HG03460 (cell line): Measurements from ENCODE around the gene WBP11.
A peak's percentile ranks its signal among the peaks of the same experiment; 100 is the strongest.

Experiments used
- ATAC-seq: cut with Tn5 transposase; IDR thresholded peaks from one replicate; pipeline ENCODE4 v1.9.1; 2021; ENCODE audit not compliant: unreplicated experiment

Gene WBP11

DNA sequence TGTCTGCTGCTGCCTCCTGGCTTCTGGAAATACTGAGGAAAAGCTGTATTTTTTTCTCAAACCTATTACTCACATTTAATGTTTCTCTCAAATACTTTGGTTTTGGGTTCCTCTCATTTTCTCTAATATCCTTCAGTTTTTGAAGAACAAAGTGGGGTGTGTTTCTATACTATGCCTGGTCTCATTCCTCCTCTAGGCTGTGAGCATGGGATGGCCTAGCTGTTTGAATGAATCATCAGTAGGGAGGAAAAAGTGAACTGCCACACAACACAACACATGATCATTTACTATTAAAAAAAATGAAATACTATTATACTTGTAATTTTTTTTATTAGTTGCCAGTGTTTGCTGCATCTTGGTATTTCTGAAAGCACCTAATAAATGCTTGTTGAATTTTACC is 22.0 kb upstream of the WBP11 start:
- no peak for ATAC-seq

DNA sequence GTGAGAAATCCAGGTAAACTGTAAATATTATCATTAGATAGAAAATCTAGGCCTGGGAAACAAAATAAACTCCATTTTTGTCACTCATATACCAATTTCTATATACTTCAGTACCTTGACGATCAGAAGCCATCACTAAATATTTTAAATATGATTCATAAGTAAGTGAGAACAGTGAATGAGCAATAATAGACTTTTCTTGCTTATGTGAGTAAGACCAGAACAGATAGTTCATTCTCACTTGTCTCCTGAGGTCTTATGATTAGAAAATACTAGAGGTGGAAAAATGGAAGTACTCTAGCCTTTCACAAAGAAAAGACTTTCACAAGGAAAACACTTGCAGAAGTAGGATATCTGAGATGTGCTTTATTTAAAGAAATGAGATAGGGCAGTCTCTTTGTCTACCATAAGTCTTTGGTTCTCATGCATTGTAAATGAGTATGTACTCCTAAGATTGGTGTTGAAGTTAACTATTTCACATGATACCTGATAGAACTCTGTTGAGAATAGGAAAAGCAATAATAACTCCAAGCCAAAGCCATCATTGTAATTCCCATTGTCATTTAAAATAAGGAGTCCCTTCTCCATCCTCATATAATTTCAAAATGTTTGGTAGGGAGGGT is 20.8 kb upstream of the WBP11 start:
- ATAC-seq, result no peak

DNA sequence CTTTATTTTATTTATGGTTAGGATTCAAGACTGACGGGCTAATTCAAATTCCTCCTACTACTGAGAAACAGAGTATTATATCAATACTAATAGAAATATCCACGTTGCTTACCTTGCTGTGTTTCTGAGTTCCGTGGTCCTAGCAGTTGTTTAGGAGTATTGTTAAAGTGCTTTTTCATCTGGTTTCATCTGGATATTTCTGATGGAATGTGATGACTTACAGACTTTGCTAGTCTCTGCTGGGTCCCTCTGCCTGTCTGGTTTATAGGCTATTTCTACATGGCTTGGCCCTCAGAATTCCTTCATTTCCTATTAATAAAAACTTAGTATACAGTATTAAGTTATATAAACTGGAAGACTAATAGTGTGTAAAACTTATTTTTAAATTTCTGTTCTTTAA is 10.7 kb upstream of the WBP11 start, which contains the start of gene SMCO3:
TSS of gene SMCO3 (minus strand) at position 169 of the 400 bp plus-strand sequence. CDS start 7,502 bp downstream, outside the sequence.
- ATAC-seq, result no peak

DNA sequence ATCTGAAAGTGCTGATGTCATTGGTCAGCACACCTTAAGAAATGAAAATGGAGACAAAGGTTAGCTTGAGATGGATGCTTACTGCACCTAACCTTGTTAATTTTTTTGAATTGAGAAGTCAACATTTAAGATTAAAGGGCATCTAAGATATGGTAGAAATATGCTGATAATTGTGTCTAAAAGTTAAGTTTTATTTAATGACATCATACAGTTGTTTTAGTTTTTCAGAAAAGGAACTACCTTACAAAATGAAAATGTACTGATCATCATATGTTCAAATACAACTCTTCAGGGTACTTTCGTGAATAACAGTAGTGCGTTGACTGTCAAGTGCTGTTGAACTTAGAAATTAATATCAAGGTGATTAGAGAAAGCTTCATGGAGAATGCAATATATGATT is 8.2 kb upstream of the WBP11 start:
- ATAC-seq, result no peak

DNA sequence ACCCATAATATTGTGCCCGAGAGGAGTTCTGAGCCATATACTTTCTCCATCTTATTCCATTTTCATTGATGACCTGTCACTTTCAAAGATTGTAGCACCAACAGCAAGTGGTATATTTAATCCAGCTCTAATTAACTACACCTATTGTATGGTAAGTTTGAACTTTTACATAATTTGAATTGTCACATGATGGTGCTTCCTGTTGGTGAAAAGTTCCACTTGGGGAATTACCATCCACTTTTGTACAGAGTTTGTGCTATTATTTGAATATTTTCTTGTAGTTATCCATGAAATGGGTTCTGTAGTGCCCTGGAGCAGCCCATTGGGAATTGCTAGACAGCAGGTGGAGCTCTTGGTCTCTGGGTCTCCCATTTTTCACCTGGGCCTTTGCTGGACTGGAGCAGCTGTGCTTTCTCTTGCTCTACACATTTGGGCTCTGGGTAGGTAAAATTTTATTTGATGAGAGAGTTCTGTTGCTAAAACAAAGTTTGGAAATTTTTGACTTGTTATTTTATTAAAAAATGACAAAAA is 7.7 kb upstream of the WBP11 start:
- no peak for ATAC-seq

DNA sequence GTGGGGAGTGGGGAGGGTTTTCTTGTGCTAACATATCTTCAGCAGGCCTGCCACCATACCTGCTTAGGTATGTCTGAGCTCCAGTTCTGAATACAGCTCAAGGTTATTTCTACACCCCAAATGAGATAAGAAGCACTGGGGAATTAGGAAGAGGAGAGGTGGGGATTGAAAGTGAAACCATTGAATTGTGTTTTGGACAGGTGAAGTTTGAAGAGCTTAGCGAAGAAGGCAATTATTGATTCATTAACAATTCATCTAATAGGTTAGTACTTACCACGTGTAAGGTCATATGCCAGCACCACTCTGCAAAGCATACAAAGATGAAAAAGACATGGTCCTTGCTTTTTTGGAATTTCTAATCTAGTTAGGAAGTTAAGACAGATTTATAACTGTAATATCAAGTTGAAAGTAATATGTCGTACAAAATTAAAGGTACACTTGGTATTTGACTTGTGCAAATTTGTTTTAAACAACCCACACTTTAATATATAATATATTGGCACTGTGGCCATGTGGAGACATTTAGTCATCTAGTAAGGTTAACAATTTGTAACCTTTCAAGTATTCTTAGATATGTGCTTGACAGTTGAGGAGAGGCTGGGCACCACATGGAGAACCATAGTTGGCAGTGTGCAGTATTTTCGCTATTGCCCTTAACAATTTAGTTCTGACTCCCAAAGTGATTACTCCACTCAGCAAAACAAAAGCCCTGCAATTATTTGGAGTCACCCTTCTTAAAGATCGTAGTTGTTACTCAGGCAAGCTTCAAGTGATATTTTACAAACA is 7.1 kb upstream of the WBP11 start:
- no peak for ATAC-seq

DNA sequence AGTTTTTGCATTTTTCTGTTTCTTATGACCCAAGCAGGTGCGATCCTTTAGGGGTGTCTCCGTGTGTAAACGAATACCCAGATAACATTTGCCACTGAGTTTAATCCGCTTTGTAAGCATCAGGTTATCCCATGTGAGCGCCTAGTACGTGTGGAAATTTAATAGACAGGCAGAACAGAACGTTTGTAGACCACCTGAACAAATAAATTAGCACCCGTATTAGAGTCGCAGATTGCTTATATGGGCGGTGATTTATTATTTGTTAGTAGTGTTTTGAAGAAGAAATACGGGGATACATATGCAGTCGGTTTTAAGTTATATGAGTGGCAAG is 517 bp upstream of the WBP11 start:
- peak; percentile 11 for ATAC-seq

DNA sequence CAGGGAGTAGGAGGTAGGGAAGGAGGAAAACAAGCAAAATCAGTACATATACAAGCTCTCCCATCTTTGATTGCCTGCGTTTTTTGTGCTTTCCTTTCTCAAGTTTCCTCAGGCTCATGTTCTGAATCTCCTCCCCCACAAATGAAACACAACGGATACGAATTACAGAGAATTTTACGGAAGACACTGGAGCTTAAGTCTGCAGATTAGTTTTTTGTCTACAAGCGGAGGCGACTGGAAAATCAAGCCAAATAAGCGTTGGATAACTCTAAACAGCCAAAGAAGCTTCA is 612 bp downstream of the WBP11 start:
- ATAC-seq, result no peak

DNA sequence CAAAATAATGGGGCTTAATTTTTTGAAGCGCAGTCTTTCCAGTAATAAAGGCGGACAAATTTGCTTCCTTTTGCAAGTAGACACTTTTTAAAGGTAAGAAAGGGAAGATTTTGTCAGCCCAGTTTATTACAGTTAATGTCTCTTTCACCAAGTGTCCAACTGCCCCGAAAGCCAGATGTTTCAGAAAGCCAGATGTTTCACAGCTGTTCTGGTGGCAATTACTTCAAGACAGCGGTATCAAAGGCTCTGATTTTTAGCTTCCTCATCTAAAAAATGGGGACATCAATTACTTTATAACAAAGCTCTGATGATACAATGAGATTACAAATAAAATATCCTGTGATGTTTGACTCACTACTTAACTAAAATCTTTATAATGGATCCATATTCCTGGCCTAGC is 1.0 kb downstream of the WBP11 start:
- no peak for ATAC-seq

DNA sequence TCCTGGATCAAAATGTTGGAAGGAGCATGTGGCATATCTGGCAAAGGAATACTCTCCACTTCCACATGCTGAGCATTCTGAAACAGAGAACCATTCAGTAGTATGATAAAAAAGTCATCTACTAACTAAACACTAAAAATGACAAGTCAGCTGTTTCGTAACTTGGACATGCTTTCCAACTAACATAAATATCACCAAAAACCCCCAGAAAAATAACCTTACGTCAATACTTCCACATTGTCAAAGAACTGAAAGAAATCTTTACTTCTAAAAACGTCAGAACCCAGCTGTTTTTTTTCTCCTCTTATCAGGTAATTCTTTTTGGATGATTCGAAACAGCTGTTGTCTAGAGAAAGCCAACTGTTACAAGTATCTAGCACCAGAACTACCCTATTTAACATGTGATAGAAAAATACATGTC is 8.2 kb downstream of the WBP11 start:
- ATAC-seq, result no peak

DNA sequence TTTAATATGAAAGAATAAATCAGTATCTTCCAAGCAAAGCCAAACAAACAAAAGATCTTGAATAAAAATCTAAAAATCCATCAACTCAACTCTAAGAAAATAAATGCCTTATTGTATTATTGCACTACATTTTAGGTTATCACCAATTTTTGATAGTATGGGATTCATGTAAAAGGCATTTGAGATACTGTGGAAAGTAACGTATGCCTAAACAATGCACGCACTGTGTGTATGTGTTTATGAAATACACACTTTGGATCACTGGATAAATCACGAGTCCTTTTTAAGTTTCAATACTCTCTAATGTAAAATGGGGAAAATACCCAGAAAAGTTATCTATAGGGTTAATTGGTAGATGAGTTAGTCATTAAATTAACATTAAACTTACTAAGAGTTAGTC is 17.7 kb downstream of the WBP11 start:
- no peak for ATAC-seq

DNA sequence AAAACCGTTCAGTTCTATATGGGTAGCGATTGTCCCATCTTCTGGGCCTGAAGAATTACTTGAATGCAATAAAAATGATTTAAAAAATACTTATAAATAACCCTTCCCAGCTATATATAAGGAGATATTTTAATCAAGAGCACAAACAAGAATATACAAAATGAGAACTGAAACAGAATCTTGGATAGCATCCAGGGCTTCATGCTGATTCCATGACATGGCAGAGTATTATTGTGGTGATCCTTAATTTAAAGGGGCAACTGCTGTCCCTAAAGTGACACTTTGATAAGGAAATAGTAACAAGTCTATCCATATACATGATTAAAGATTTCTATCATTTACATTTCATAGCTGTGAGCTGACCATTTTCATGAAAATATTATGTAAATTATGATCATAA is 18.8 kb downstream of the WBP11 start:
- ATAC-seq, result no peak

DNA sequence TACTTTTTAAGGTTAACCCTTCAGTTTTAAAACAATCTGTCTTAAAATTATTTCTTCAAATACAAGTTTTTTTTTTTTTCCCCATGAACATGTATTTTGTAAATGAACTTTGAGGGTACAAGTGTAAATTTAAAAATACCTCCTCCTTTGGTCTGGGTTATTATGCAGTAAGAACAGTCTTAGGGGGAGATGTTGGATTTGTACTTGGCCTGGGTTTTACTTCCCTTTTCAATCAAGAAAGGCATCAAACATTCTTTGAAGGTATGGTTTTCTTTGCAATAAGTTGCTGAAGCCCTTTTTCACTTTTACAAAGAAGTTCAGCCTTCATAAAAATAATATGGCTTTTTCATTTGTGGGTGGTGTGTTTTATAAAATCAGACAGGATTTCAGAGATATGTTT is 20.5 kb downstream of the WBP11 start:
- ATAC-seq, result no peak

DNA sequence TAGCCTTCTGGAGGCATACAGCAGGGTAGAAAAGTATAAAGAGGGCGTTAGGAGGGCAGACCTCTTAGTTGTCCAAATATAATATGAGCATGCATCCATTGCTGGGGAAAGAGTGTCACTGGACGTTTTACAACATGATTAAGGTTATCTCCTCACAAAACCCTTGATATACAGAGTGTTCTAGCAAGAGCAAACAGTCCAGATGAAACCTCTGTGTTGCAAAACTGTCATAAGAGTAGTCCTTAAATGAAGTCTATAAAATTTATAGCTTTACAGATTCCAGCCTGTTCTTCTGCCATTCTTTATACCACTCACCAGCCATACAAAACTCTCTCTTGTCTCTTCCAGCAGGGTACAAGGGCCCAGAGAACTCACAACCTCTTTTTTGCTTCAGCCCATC is 21.7 kb downstream of the WBP11 start:
- no peak for ATAC-seq

DNA sequence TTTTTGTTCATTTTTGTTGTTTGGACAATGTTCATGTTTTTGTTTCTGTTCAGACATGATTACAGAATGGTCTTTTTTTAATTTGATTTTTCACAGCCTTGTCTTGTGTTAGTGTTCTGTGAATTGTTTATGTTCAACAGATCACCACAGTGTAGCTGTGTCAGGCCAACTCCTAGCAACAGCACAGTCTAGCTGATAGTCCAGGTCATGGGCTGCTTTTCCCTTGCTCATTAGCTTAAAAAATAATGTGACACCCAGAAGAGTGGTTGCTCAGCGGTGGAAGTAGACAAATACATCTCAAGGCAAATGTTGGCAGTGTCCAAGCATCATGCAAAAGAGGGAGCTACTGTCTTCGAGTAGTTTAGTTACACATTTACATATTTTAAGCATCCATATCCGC is 22.4 kb downstream of the WBP11 start:
- ATAC-seq, result no peak

DNA sequence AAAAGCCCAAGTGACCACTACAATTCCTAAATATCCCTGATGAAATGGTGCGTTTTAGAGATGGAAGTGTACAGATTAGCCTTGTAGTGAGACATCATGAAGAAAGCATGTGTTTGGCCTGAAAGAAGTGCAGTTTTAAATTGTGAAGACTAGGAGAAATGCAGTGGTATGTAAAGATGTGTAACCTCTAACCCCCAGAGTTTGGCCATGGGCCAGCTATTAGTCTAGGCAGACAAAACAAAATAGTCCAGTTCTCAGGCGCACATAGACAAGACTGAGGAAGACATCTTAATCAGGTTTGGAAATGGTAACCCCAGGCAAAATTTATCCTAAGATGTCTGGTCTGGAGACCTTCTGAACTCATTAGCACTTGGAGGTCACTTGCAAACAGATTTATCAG is 23.4 kb downstream of the WBP11 start:
- no peak for ATAC-seq

DNA sequence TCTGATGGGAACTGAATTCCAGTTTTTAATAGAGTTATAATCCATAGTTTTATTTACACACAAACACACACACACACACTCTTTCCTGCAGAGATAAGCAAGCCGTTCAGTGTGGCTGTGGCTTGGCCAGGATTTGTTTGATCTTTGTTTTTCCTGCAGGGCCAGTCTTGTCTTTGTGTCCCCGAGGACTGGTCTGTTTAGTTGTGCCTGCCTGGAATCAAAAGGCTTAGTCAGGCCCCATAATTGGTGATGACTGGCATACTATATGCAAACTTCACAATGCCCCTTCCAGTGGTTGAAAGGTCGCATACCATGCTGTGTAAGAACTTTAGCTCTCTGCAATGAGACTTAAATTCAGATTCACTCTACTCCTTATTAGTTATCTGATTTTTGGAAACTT is 26.0 kb downstream of the WBP11 start:
- no peak for ATAC-seq

DNA sequence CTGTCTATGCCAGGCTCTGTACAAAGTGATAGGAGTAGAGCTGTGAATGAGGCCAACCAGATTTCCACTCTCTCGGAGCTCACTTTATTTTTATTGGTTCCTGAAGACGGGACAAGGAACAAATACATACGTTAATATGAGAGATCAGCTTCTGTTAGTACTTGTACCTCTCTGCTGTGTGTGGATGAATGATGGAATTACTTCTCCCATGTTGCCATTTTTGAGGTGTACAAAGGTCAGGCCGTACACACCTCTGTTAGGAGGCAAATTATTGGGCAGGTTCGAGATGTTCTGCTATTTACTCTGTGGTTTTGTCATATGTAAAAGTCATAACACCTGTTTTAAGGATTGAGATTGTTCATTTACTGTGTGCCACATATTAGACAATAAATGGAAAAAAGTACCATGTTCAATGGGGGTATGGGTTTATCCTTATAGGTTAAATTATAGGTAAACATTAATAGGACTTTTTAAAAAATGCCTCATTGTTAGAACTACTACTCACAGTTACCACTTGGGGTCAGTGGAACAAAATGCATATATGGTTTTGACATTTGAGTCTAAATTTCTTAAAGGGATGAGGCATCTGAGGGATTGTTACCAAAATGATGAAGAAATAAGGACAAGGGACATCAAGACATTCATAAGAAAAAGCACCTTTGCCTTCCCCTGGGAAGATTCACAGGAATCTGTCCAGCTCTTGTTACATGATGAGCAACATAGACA is 26.9 kb downstream of the WBP11 start:
- no peak for ATAC-seq

DNA sequence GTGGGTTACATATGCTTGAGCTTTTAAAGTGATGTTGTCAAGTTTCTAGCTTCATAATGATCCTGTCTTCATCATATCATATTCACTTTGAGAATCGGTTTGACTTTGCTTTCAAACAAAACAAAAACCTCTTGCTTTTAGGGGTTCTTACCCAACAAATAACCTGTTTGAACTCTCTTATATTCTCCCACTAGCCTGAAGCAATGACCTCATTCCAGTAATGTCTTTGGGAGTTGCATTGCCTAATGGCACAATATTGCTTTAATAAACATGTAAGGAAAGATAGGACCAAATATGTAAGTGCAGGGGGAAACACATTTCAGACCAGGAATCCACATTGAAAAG is 27.7 kb downstream of the WBP11 start:
- ATAC-seq, result no peak

DNA sequence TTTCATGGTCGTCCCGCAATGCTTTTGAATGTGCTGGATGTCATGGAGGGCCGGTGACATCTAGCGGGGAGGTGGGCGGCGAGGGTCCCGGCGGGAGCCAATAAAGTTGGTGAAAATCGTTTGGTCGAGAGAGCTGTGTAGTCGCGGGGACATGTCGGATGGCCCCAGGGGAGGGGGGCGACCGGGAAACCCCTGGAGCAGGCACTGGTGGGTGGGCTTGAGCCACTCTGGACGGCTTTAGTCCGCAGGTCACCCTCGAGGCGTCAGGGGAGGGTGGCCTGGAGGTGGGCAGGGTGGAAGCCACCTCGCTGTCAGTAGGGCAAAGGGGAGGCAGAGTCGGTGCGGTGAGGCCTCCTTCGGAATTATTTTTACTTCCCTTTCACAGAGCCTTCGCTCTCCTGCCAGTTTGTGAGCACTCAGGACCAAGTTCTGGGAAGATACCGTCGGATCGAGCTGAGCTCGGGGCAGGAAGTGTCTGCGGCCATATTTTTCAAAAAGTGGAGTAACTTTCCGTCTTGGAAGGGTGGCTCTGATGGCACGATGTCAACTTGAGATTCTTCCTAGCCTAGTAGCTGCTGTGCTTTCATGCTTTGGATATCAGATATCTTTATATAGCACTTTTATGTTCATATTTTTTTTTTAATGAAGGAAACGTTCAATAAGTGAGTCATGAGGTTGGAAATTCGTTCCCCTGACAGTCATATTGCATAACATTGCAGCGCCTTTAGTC is 28.2 kb downstream of the WBP11 start:
- ATAC-seq, result no peak

DNA sequence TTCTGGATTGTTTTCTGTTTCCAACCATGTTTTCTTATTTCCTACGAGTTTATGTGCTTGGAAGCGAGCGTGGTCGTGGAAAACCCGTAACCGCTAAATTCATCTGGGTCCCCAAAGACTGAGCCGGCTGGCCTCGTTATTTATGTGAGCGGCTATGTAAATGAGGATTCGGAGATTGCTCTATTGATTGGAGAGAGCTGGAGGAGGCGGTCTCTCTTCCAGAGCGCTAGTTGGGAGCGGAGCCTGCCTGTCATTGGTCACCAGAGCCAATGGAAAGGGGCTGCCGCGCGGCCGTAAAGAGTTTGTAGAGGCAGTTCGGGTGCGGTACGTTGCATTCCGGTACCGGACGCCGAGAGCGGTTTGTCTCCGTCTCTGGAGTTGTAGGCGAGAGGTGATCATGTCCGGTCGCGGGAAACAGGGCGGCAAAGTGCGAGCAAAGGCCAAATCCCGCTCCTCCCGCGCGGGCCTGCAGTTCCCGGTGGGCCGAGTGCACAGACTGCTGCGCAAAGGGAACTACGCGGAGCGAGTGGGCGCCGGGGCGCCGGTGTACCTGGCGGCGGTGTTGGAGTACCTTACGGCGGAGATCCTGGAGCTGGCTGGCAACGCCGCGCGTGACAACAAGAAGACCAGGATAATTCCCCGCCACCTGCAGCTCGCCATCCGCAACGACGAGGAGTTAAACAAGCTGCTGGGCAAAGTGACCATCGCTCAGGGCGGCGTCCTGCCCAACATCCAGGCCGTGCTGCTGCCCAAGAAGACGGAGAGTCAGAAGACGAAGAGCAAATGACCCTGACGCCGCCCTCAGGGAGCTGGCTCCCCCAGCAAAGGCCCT is 29.0 kb downstream of the WBP11 start:
- ATAC-seq, result peak; percentile 49
